ENCODE data around the gene C9orf43. TPM values are rescaled to one million over a fixed set of nuclear protein-coding genes. Genes with fewer than 3 reads are reported as not detected.

Gene C9orf43
- total and polyA plus RNA-seq, 5 donors from 2014 or later, result 0.12 to 0.48 (median 0.29) TPM; not detected in 1

GRCh38 chr9:113409883-113410206 is 702 bp upstream of the C9orf43 start:
- ATAC-seq (ENCODE audit: low read depth in 2 of 2), result peak in 1 of 2 donors; percentile 1
- peaks cover 0 to 2% (median 0%) of the 10 kb centered on the region in 7 donors for H3K9me3 Mint-ChIP-seq
- peak overlapping the region; percentile 97 to 99 (median 98) for H3K4me3 Mint-ChIP-seq

GRCh38 chr9:113416149-113416721 is 5.7 kb downstream of the C9orf43 start:
- no peak overlapping the region for H3K27ac Mint-ChIP-seq
- ATAC-seq (ENCODE audit: low read depth in 2 of 2), result no peak

More at GRCh38 chr9:113409883-113410206, 702 bp upstream of the C9orf43 start:
- no peaks in the 10 kb centered on the region for H3K27me3 ChIP-seq (ENCODE audit: control insufficient read depth, insufficient read depth, low read length)
- Mint-ChIP-seq H3K27ac (peak overlapping the region; percentile 99), H3K4me1 (peaks cover 5 to 45% (median 27%) of the 10 kb centered on the region in 4 donors), H3K36me3 (peaks cover 19% of the 10 kb centered on the region), H3K27me3 (peaks cover 5% of the 10 kb centered on the region)
- peak overlapping the region; percentile 100 for H3K4me3 ChIP-seq (ENCODE audit: low read depth, low read length)
- DNase-seq, result no peak
- H3K27ac ChIP-seq (ENCODE audit: insufficient read depth, low read length, poor library complexity, severe bottlenecking), result peak overlapping the region; percentile 92
- peaks cover 14% of the 10 kb centered on the region for H3K4me1 ChIP-seq (ENCODE audit: control insufficient read depth, insufficient read depth, low read length, poor library complexity, severe bottlenecking)
- peaks cover 7% of the 10 kb centered on the region for H3K36me3 ChIP-seq (ENCODE audit: control insufficient read depth, insufficient read depth, low read length)
- no peaks in the 10 kb centered on the region for H3K9me3 ChIP-seq (ENCODE audit: control insufficient read depth in 2 of 2, low read length in 2 of 2)

GRCh38 chr9:113417370-113417769 is 6.8 kb downstream of the C9orf43 start:
- no peaks in the 10 kb centered on the region for H3K27me3 ChIP-seq (ENCODE audit: control insufficient read depth, insufficient read depth, low read length)
- Mint-ChIP-seq H3K36me3 (no peaks in the 10 kb centered on the region), H3K4me3 (no peak overlapping the region), H3K27me3 (no peaks in the 10 kb centered on the region), H3K4me1 (no peaks in the 10 kb centered on the region), H3K27ac (no peak overlapping the region), H3K9me3 (no peaks in the 10 kb centered on the region)
- H3K4me3 ChIP-seq (ENCODE audit: low read depth, low read length), result no peak overlapping the region
- no peaks in the 10 kb centered on the region for H3K4me1 ChIP-seq (ENCODE audit: control insufficient read depth, insufficient read depth, low read length, poor library complexity, severe bottlenecking)
- ATAC-seq (ENCODE audit: low read depth in 2 of 2) (no peak), DNase-seq (peak in 1 of 3 donors; percentile 9)
- H3K27ac ChIP-seq (ENCODE audit: insufficient read depth, low read length, poor library complexity, severe bottlenecking), result no peak overlapping the region
- H3K9me3 ChIP-seq (ENCODE audit: control insufficient read depth in 2 of 2, low read length in 2 of 2), result no peaks in the 10 kb centered on the region
- no peaks in the 10 kb centered on the region for H3K36me3 ChIP-seq (ENCODE audit: control insufficient read depth, insufficient read depth, low read length)

More at GRCh38 chr9:113416149-113416721, 5.7 kb downstream of the C9orf43 start:
- H3K4me3 Mint-ChIP-seq, result no peak overlapping the region
- H3K36me3 Mint-ChIP-seq, result no peaks in the 10 kb centered on the region
- no peaks in the 10 kb centered on the region for H3K4me1 Mint-ChIP-seq
- Histone ChIP-seq H3K27me3 (ENCODE audit: control insufficient read depth, insufficient read depth, low read length) (no peaks in the 10 kb centered on the region), H3K36me3 (ENCODE audit: control insufficient read depth, insufficient read depth, low read length) (no peaks in the 10 kb centered on the region), H3K4me1 (ENCODE audit: control insufficient read depth, insufficient read depth, low read length, poor library complexity, severe bottlenecking) (peaks cover 3% of the 10 kb centered on the region), H3K27ac (ENCODE audit: insufficient read depth, low read length, poor library complexity, severe bottlenecking) (no peak overlapping the region), H3K4me3 (ENCODE audit: low read depth, low read length) (no peak overlapping the region), H3K9me3 (ENCODE audit: control insufficient read depth in 2 of 2, low read length in 2 of 2) (no peaks in the 10 kb centered on the region)
- H3K27me3 Mint-ChIP-seq, result no peaks in the 10 kb centered on the region
- DNase-seq, result no peak
- no peaks in the 10 kb centered on the region for H3K9me3 Mint-ChIP-seq

- no peak overlapping the region for H3K4me3 Mint-ChIP-seq
- H3K36me3 Mint-ChIP-seq, result no peaks in the 10 kb centered on the region
- H3K4me1 Mint-ChIP-seq, result no peaks in the 10 kb centered on the region
- no peak overlapping the region for H3K27ac Mint-ChIP-seq
- H3K4me3 ChIP-seq (ENCODE audit: low read depth, low read length), result no peak overlapping the region
- no peaks in the 10 kb centered on the region for H3K36me3 ChIP-seq (ENCODE audit: control insufficient read depth, insufficient read depth, low read length)
- no peaks in the 10 kb centered on the region for H3K27me3 ChIP-seq (ENCODE audit: control insufficient read depth, insufficient read depth, low read length)
- H3K27ac ChIP-seq (ENCODE audit: insufficient read depth, low read length, poor library complexity, severe bottlenecking), result no peak overlapping the region
- peaks cover 13% of the 10 kb centered on the region for H3K27me3 Mint-ChIP-seq
- DNase-seq, result no peak
- no peaks in the 10 kb centered on the region for H3K9me3 ChIP-seq (ENCODE audit: control insufficient read depth in 2 of 2, low read length in 2 of 2)
- no peaks in the 10 kb centered on the region for H3K4me1 ChIP-seq (ENCODE audit: control insufficient read depth, insufficient read depth, low read length, poor library complexity, severe bottlenecking)
- H3K9me3 Mint-ChIP-seq, result no peaks in the 10 kb centered on the region
- ATAC-seq (ENCODE audit: low read depth in 2 of 2), result no peak
Observed at GRCh38 chr9:113421726-113422125, 11.2 kb downstream of the C9orf43 start.

- Mint-ChIP-seq H3K27ac (no peak overlapping the region), H3K4me3 (no peak overlapping the region), H3K9me3 (no peaks in the 10 kb centered on the region), H3K27me3 (peaks cover 13% of the 10 kb centered on the region), H3K4me1 (no peaks in the 10 kb centered on the region), H3K36me3 (no peaks in the 10 kb centered on the region)
- Histone ChIP-seq H3K9me3 (ENCODE audit: control insufficient read depth in 2 of 2, low read length in 2 of 2) (no peaks in the 10 kb centered on the region), H3K27ac (ENCODE audit: insufficient read depth, low read length, poor library complexity, severe bottlenecking) (no peak overlapping the region), H3K4me1 (ENCODE audit: control insufficient read depth, insufficient read depth, low read length, poor library complexity, severe bottlenecking) (no peaks in the 10 kb centered on the region), H3K4me3 (ENCODE audit: low read depth, low read length) (no peak overlapping the region), H3K27me3 (ENCODE audit: control insufficient read depth, insufficient read depth, low read length) (no peaks in the 10 kb centered on the region), H3K36me3 (ENCODE audit: control insufficient read depth, insufficient read depth, low read length) (no peaks in the 10 kb centered on the region)
- no peak for ATAC-seq (ENCODE audit: low read depth in 2 of 2)
- DNase-seq, result no peak
Observed at GRCh38 chr9:113425072-113425471, 14.5 kb downstream of the C9orf43 start.

GRCh38 chr9:113426701-113427100 is 16.2 kb downstream of the C9orf43 start:
- H3K36me3 Mint-ChIP-seq, result no peaks in the 10 kb centered on the region
- Histone ChIP-seq H3K4me1 (ENCODE audit: control insufficient read depth, insufficient read depth, low read length, poor library complexity, severe bottlenecking) (no peaks in the 10 kb centered on the region), H3K27ac (ENCODE audit: insufficient read depth, low read length, poor library complexity, severe bottlenecking) (no peak overlapping the region), H3K36me3 (ENCODE audit: control insufficient read depth, insufficient read depth, low read length) (no peaks in the 10 kb centered on the region), H3K9me3 (ENCODE audit: control insufficient read depth in 2 of 2, low read length in 2 of 2) (no peaks in the 10 kb centered on the region), H3K4me3 (ENCODE audit: low read depth, low read length) (no peak overlapping the region), H3K27me3 (ENCODE audit: control insufficient read depth, insufficient read depth, low read length) (no peaks in the 10 kb centered on the region)
- H3K27me3 Mint-ChIP-seq, result peaks cover 17% of the 10 kb centered on the region
- no peak overlapping the region for H3K27ac Mint-ChIP-seq
- no peak for DNase-seq
- no peaks in the 10 kb centered on the region for H3K4me1 Mint-ChIP-seq
- H3K4me3 Mint-ChIP-seq, result no peak overlapping the region
- ATAC-seq (ENCODE audit: low read depth in 2 of 2), result no peak
- H3K9me3 Mint-ChIP-seq, result no peaks in the 10 kb centered on the region

- Histone ChIP-seq H3K36me3 (ENCODE audit: control insufficient read depth, insufficient read depth, low read length) (no peaks in the 10 kb centered on the region), H3K4me3 (ENCODE audit: low read depth, low read length) (no peak overlapping the region), H3K9me3 (ENCODE audit: control insufficient read depth in 2 of 2, low read length in 2 of 2) (no peaks in the 10 kb centered on the region), H3K4me1 (ENCODE audit: control insufficient read depth, insufficient read depth, low read length, poor library complexity, severe bottlenecking) (no peaks in the 10 kb centered on the region), H3K27ac (ENCODE audit: insufficient read depth, low read length, poor library complexity, severe bottlenecking) (no peak overlapping the region), H3K27me3 (ENCODE audit: control insufficient read depth, insufficient read depth, low read length) (no peaks in the 10 kb centered on the region)
- ATAC-seq (ENCODE audit: low read depth in 2 of 2) (no peak), DNase-seq (no peak)
- Mint-ChIP-seq H3K9me3 (peaks cover 0 to 1% (median 0%) of the 10 kb centered on the region in 7 donors), H3K36me3 (no peaks in the 10 kb centered on the region), H3K4me3 (no peak overlapping the region), H3K27ac (no peak overlapping the region), H3K27me3 (peaks cover 22% of the 10 kb centered on the region), H3K4me1 (no peaks in the 10 kb centered on the region)
Observed at GRCh38 chr9:113427629-113428028, 17.1 kb downstream of the C9orf43 start.

- H3K27ac ChIP-seq (ENCODE audit: insufficient read depth, low read length, poor library complexity, severe bottlenecking), result no peak overlapping the region
- Mint-ChIP-seq H3K27ac (no peak overlapping the region), H3K36me3 (no peaks in the 10 kb centered on the region), H3K9me3 (peaks cover 0 to 1% (median 0%) of the 10 kb centered on the region in 7 donors), H3K4me3 (no peak overlapping the region), H3K27me3 (peaks cover 25% of the 10 kb centered on the region), H3K4me1 (no peaks in the 10 kb centered on the region)
- no peak for DNase-seq
- H3K9me3 ChIP-seq (ENCODE audit: control insufficient read depth in 2 of 2, low read length in 2 of 2), result no peaks in the 10 kb centered on the region
- no peak overlapping the region for H3K4me3 ChIP-seq (ENCODE audit: low read depth, low read length)
- no peak for ATAC-seq (ENCODE audit: low read depth in 2 of 2)
- H3K36me3 ChIP-seq (ENCODE audit: control insufficient read depth, insufficient read depth, low read length), result no peaks in the 10 kb centered on the region
- H3K27me3 ChIP-seq (ENCODE audit: control insufficient read depth, insufficient read depth, low read length), result no peaks in the 10 kb centered on the region
- no peaks in the 10 kb centered on the region for H3K4me1 ChIP-seq (ENCODE audit: control insufficient read depth, insufficient read depth, low read length, poor library complexity, severe bottlenecking)
Observed at GRCh38 chr9:113428062-113428615, 17.6 kb downstream of the C9orf43 start.
